T follicular helper cell (primary cell): ENCODE measurements around the gene SNX11.
"Not testable (repeated sequence)": the region's sequence is repeated elsewhere in the genome, so short reads cannot be mapped to it uniquely, and the experiment has no call there.

Experiments used
- DNase-seq: peaks from one replicate; pipeline ENCODE4 v3.0.0-alpha.2; 2020; ENCODE audit warnings: low read depth
- total RNA-seq, 2 experiments: gene quantifications; one replicate each; lab custom pipeline; 2026; lab: John Stamatoyannopoulos, UW

The SNX11 gene
- total RNA-seq = 18.9 to 42.1 reads per million in 2 experiments

GRCh38 chr17:48107137-48108055 is at the start of gene SNX11:
SNX11 (plus strand) TSS chr17:48107766; CDS start chr17:48112044, 4,278 bp downstream.
- peak; percentile 95 for DNase-seq

- DNase-seq = no peak
These were observed 49.0 kb upstream of the SNX11 start for GRCh38 chr17:48058393-48059124.

- DNase-seq = no peak
These were observed 48.4 kb upstream of the SNX11 start for GRCh38 chr17:48059125-48059668.

DNA sequence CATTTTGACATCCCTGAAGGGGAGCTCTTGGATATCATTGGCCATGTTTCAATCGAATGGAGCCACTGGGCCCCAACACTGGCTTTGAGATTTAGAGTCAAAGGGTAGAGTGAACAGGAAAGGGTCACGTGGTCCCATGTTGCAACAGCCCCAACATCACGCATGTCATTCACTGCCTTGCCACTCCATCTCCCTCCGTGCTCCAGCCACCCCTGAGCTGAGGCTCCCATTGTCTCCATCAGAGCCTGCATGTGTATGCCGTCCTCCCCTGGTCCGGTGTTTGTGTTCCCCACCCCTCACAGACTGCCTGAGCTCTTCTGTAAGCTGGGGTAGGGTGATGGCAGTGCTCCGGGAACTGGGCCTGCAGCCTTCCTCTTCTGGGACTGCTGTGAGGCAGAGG is 47.3 kb upstream of the SNX11 start:
- DNase-seq = no peak

DNA sequence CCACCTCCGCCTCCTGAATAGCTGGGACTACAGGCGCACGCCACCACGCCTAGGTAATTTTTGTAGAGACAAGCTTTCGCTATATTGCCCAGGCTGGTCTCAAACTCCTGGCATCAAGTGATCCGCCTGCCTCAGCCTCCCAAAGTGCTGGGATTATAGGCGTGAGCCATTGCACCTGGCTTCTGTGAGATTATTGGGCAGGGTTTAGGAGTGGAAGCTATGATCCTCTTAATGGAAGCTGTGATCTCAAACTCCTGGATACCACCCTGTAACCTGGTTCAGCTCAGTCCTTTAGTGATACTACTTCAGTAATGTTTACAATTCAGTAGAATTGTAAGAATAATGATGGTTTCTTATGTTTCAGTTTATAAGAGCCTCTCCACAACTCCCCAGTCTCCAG is 45.3 kb upstream of the SNX11 start:
- no peak for DNase-seq

- DNase-seq = no peak
These were observed 42.9 kb upstream of the SNX11 start for GRCh38 chr17:48064638-48065037.

- no peak for DNase-seq
These were observed 41.4 kb upstream of the SNX11 start for GRCh38 chr17:48066192-48066591.

GRCh38 chr17:48066656-48067055 is 40.9 kb upstream of the SNX11 start:
- DNase-seq = no peak

DNA sequence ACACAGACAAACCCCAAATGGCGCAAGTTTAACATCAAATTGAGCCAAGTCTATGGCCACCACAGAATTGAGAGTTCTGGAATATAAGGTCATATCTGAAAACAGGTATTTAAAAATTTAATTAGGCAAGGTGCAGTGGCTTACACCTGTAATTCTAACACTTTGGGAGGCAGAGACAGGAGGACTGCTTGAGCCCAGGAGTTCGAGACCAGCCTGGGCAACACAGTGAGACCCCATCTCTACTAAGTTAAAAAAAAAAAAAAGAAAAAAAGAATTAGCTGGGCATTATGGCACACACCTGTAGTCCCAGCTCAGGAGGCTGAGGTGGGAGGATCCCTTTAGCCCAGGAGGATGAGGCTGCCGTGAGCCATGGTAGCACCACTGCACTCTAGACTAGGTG is 40.3 kb upstream of the SNX11 start:
- DNase-seq = no peak

DNA sequence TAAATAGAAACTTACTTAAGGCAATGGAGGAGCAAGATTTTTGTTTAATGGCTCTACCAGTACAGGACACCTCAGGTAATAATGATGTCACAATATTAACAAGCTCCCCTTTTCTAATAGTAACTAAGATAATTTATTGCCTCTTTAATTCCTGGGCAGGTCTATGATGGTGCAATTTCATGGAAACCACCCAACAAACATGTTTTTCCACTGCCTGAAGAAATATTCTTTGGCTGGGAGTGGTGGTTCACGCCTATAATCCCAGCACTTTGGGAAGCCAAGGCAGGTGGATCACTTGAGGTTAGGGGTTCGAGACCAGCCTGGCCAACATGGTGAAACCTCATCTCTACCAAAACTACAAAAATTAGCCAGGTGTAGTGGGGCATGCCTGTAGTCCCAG is 39.8 kb upstream of the SNX11 start:
- not testable (repeated sequence) for DNase-seq

GRCh38 chr17:48068491-48068961 is 39.0 kb upstream of the SNX11 start:
- DNase-seq = no peak

- DNase-seq = no peak
These were observed 37.4 kb upstream of the SNX11 start for GRCh38 chr17:48070195-48070594.

- DNase-seq = no peak
These were observed 35.9 kb upstream of the SNX11 start for GRCh38 chr17:48071654-48072053.

GRCh38 chr17:48072811-48073210 is 34.8 kb upstream of the SNX11 start:
- DNase-seq = not testable (repeated sequence)

DNA sequence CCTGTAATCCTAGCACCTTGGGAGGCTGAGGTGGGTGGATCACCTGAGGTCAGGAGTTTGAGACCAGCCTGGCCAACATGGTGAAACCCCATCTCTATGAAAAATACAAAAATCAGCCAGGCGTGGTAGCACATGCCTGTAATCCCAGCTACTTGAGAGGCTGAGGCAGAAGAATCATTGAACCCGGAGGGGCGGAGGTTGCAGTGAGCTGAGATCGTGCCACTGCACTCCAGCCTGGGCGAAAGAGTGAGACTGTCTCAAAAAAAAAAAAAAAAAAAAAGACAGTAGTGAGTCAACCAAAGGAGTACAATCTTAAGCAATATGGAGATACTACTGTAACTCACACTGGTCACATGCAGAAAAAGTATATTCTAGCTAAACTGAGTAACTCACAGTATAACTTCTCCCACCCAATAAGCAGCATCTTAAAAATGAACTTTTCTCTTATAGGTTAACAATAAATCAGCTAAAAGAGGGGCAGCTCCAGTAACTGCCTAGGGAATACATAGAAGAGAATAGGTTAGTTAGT is 33.9 kb upstream of the SNX11 start:
- not testable (repeated sequence) for DNase-seq

DNA sequence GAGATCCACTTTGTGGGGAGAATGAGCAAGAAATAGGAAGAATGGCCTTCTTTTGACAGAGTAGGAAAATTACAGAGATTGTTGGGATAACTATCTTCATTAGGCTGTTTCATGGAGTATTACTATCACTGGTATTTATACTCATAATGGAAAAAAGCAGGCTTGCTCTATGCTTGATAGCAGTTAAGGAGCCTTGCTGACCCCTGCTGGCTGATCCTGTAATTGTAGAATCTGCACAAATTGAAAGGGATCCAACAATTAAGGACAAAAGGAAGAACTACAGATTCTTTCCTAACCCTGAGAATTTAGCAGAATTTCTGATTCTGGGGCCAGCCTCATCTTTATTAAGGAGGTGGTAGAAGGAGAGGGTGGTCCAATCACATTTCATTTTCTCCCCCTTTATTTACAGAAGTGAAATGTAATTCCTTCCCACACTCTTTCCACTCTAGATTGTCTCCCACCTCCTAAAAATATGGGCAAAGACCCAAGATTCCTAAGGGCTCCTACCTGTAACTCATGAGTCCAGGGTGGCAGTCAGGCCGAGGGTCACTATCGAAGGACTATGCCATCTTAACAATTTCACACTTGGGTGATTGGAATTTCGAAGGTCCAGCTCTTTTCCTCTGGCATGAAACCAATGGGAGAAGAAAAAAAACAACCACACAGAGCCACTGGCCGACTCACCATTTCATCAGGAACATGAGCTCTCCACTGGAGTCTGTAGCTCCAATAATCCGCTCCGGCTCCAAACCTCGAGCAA is 33.1 kb upstream of the SNX11 start:
- peak; percentile 71 for DNase-seq

GRCh38 chr17:48077152-48077551 is 30.4 kb upstream of the SNX11 start:
- not testable (repeated sequence) for DNase-seq

- no peak for DNase-seq
These were observed 25.7 kb upstream of the SNX11 start for GRCh38 chr17:48081858-48082257.

GRCh38 chr17:48084932-48085331 is 22.6 kb upstream of the SNX11 start:
- no peak for DNase-seq

DNA sequence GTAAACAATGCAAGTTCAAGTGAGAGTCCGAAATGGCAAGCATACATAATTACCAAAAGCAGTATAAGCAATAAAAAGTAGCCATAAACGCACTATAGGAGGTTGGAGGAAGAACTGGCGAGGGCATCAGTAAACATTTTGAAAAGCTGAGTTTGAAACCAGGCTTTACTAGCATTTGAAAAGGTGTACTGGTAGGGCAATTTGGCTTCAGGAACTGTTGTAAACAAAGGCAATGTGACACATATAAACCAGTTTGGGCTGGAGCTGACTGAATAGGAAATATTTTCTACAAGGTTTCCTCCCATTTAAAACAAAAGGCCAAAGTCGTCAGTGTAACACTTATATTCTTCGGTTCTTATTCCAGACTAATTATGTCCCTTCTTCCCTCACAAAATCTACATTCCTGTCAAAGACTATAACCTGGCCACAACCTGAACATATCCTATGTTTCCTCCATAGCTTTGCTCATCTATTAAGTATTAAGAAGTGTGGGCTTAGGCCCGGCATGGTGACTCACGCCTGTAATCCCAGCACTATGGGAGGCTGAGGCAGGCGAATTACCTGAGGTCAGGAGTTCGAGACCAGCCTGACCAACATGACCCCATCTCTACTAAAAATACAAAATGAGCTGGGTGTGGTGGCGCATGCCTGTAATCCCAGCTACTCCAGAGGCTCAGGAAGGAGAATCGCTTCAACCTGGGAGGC is 14.1 kb upstream of the SNX11 start:
- DNase-seq = no peak

GRCh38 chr17:48095611-48096010 is 12.0 kb upstream of the SNX11 start:
- no peak for DNase-seq
